ENCODE measurements around the gene KCTD10.

Gene KCTD10

GRCh38 chr12:109466821-109467220 is 10.3 kb downstream of the KCTD10 start:
- TF ChIP-seq TAF1 (IDR thresholded peaks at IDR 0.05; ENCODE audit: borderline replicate concordance, low read depth, low read length) (no peak), POLR2AphosphoS5 (IDR thresholded peaks at IDR 0.05; ENCODE audit: low read depth, low read length) (no peak)
- FAIRE-seq (no peak), DNase-seq (ENCODE audit: insufficient read length) (no peak)

GRCh38 chr12:109466305-109466704 is 10.8 kb downstream of the KCTD10 start:
- DNase-seq (ENCODE audit: insufficient read length), result no peak
- no peak for FAIRE-seq
- TF ChIP-seq POLR2AphosphoS5 (IDR thresholded peaks at IDR 0.05; ENCODE audit: low read depth, low read length) (no peak), TAF1 (IDR thresholded peaks at IDR 0.05; ENCODE audit: borderline replicate concordance, low read depth, low read length) (no peak), POLR2A (IDR thresholded peaks at IDR 0.05; ENCODE audit: low read depth, low read length) (no peak)

DNA sequence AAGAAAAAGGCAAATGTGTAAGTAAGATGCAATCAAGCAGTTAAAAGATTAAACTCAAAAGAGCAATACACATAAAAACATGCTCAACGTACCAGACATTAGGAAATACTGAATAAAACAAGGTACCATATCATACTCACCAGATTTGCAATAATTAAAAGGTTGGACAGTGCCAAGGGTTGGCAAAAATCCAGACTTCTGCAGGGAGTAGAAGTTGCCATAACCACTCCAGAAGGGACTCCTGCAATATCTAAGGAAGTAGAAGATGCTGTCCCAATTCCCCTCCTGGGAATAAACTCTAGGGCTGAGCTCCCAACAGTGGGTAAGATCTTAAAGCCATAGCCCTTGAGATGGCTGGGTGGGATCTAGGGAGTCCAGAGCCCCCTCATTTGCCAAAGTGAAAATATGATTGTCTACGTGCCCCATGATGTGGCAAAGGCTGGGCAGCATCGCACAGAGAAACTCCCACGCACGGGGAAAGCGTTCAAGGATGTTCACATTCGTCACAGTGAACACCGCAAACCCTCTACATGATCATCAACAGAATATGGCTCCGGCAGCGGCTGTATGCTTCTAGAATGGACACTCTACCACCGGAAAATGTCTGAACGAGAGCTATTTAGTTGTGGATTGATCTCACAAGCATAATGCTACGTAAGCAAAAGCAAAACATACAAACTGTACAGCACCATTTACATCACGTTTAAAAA is 12.3 kb downstream of the KCTD10 start:
- TF ChIP-seq POLR2AphosphoS5 (IDR thresholded peaks at IDR 0.05; ENCODE audit: low read depth, low read length), result no peak
- FAIRE-seq, result no peak
- no peak for DNase-seq (ENCODE audit: insufficient read length)

DNA sequence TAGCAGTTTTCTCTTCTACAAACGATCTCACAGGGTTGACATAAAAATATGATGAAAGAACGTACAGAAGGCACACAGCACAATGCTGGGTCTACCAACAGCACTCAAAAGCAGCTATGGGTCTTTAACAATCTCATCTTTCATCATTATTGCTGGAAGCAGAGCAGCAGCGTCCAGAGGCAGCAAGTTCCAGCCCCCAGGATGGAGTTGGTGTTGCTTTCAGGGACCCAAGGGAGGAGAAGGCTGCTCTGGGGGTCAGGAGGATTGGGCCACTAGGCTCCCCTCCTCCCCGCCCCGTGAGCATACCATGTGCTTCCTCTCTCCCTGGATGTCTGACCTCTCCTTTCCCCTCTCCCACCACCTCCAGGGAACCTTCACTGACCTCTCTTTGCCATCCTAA is 13.3 kb downstream of the KCTD10 start:
- DNase-seq (ENCODE audit: insufficient read length) (no peak), FAIRE-seq (no peak)
- TF ChIP-seq POLR2A (IDR thresholded peaks at IDR 0.05; ENCODE audit: low read depth, low read length), result no peak
- TF ChIP-seq TAF1 (IDR thresholded peaks at IDR 0.05; ENCODE audit: borderline replicate concordance, low read depth, low read length), result no peak
- TF ChIP-seq POLR2AphosphoS5 (IDR thresholded peaks at IDR 0.05; ENCODE audit: low read depth, low read length), result no peak

GRCh38 chr12:109462868-109463692 is 14.0 kb downstream of the KCTD10 start:
- FAIRE-seq, result no peak
- DNase-seq (ENCODE audit: insufficient read length), result no peak
- TF ChIP-seq TAF1 (IDR thresholded peaks at IDR 0.05; ENCODE audit: borderline replicate concordance, low read depth, low read length) (no peak), POLR2AphosphoS5 (IDR thresholded peaks at IDR 0.05; ENCODE audit: low read depth, low read length) (no peak), POLR2A (IDR thresholded peaks at IDR 0.05; ENCODE audit: low read depth, low read length) (no peak)

DNA sequence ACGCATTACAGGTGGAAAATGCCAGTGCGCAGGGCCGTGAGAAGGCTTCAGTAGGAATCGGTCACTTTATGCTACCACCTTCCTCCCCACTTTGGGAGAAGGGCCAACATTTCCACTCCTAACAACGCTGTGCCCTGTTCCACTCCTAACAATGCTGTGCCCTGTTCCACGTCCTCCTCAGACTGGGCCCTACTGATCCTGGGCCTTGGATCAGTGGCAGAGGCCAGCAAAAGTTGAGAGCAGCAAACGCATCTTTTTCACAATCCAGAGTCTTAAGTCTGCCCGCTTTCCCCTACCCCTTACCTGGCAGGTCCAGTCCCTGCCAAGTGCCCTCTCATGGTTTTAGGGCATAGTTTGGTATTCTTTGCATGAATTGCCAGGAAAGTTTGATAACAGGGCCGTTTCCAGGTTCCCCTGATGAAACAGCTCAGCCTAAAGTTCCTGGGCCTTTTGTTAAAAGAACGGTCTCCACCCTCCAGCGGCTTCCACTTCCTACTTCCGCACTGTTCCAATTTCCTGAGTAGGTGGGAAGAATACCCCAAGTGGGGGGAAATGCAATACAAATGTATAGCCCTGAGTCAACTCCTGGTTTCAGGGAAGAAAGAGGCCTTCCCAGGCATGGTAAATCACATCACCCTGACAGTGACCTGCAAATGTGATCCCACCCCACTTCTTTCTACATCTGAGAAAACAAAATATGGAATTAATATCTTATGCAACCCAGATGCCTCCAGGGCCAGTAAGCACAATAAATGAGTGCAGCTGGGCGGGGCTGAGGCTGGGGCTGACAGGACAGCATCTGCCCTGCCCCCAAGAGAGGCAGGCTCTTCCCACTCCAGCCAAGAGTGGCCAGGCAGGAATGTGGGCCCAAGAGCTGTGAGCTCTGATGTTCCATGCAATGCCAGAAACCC is 15.0 kb downstream of the KCTD10 start:
- no peak for TF ChIP-seq POLR2A (IDR thresholded peaks at IDR 0.05; ENCODE audit: low read depth, low read length)
- no peak for TF ChIP-seq POLR2AphosphoS5 (IDR thresholded peaks at IDR 0.05; ENCODE audit: low read depth, low read length)
- TF ChIP-seq TAF1 (IDR thresholded peaks at IDR 0.05; ENCODE audit: borderline replicate concordance, low read depth, low read length), result no peak
- DNase-seq (ENCODE audit: insufficient read length) (no peak), FAIRE-seq (no peak)

DNA sequence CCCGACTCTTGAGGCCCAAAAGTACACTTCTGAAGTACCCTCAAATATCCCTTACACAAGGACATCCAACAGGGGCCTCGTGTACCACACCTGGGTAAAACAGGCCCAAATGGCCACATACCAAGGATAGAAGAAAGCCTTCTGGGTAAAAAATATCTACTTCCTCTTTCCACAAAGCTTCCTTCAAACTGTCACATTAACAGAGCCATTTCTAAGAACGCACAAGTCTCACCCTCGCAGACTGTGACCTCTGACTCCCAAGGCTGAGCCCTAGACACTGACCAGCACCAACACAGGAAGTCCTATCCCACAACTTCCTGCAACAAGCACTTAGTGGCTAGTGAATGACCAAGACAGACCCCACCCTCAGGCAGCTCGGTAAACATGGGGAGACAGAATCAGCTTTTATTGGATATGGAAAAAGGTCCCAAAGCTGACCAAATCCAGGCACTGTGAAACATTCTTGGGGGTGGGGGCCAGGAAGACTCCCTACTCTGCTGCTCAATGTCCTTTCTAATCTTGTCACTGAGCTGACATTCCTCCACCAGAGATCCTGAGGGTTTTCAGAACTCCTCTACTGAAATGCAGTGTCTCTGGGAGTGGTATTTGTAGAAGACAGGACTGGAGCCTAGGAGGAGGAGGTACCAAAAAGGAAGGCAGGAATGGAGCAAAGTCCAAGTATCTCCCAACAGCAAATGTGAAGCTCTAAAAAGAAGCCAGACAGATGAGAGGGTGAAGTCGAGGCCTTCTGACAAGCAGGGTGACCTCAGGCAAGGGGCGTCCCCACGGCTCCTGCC is 15.9 kb downstream of the KCTD10 start:
- TF ChIP-seq TAF1 (IDR thresholded peaks at IDR 0.05; ENCODE audit: borderline replicate concordance, low read depth, low read length) (no peak), POLR2A (IDR thresholded peaks at IDR 0.05; ENCODE audit: low read depth, low read length) (no peak), POLR2AphosphoS5 (IDR thresholded peaks at IDR 0.05; ENCODE audit: low read depth, low read length) (no peak)
- FAIRE-seq (no peak), DNase-seq (ENCODE audit: insufficient read length) (no peak)

GRCh38 chr12:109460538-109460937 is 16.6 kb downstream of the KCTD10 start:
- TF ChIP-seq POLR2A (IDR thresholded peaks at IDR 0.05; ENCODE audit: low read depth, low read length) (no peak), POLR2AphosphoS5 (IDR thresholded peaks at IDR 0.05; ENCODE audit: low read depth, low read length) (no peak), TAF1 (IDR thresholded peaks at IDR 0.05; ENCODE audit: borderline replicate concordance, low read depth, low read length) (no peak)
- FAIRE-seq, result no peak
- no peak for DNase-seq (ENCODE audit: insufficient read length)

- no peak for TF ChIP-seq POLR2A (IDR thresholded peaks at IDR 0.05; ENCODE audit: low read depth, low read length)
- no peak for TF ChIP-seq POLR2AphosphoS5 (IDR thresholded peaks at IDR 0.05; ENCODE audit: low read depth, low read length)
- no peak for TF ChIP-seq TAF1 (IDR thresholded peaks at IDR 0.05; ENCODE audit: borderline replicate concordance, low read depth, low read length)
- FAIRE-seq (no peak), DNase-seq (ENCODE audit: insufficient read length) (no peak)
Observed at GRCh38 chr12:109459247-109459646, 17.9 kb downstream of the KCTD10 start.

DNA sequence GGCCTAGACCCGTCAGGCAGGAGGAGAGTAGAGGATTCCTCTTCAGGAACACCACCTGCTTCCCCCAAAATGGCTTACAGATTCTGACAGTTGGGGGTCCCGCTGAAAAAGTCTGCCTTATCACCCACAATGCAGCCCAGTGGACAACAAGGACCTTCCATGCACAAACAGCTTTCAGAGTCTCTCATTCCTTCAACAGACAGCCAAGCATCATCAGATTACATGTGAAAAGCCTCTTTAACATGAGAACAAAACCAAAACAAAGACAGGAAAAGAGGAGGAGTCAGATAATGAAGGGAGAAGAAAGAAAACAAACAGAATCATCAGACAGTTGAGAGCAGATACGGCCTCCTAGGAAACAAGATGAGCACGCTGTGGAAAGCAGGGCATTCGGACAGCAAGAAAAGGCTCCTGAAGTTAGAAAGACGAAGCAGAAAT is 18.3 kb downstream of the KCTD10 start:
- no peak for TF ChIP-seq POLR2A (IDR thresholded peaks at IDR 0.05; ENCODE audit: low read depth, low read length)
- TF ChIP-seq POLR2AphosphoS5 (IDR thresholded peaks at IDR 0.05; ENCODE audit: low read depth, low read length), result no peak
- no peak for TF ChIP-seq TAF1 (IDR thresholded peaks at IDR 0.05; ENCODE audit: borderline replicate concordance, low read depth, low read length)
- DNase-seq (ENCODE audit: insufficient read length), result no peak
- FAIRE-seq, result no peak

GRCh38 chr12:109458086-109458485 is 19.0 kb downstream of the KCTD10 start:
- TF ChIP-seq POLR2A (IDR thresholded peaks at IDR 0.05; ENCODE audit: low read depth, low read length) (no peak), TAF1 (IDR thresholded peaks at IDR 0.05; ENCODE audit: borderline replicate concordance, low read depth, low read length) (no peak), POLR2AphosphoS5 (IDR thresholded peaks at IDR 0.05; ENCODE audit: low read depth, low read length) (no peak)
- no peak for DNase-seq (ENCODE audit: insufficient read length)
- no peak for FAIRE-seq
